A549 (cell line): Measurements from ENCODE around the gene IFI27L2. TPM values are rescaled to one million over a fixed set of nuclear protein-coding genes. Genes with fewer than 3 reads are reported as not detected.

Source experiments
- ATAC-seq, 2 experiments: fragments of 200-7000 bp in 1 of 2; fragments of >200 bp in 1 of 2; cut with Nextera tagmentation in 1 of 2; cut with Tn5 transposase in 1 of 2; 3 replicates each; pipeline versions ENCODE4 v1.8.0 to v1.9.1; 2018 to 2020; ENCODE audit warnings: mild to moderate bottlenecking in 1 of 2, moderate library complexity in 1 of 2
- CTCF ChIA-PET: fragments of 300-600 bp; sonication (Branson Sonifier 250); formaldehyde crosslinking; extraction: SDS; loops from one replicate; lab custom pipeline; 2021; ENCODE audit warnings: antibody characterized with exemption, inconsistent platforms; lab: Yijun Ruan, JAX
- POLR2A ChIA-PET: fragments of 350-600 bp; formaldehyde crosslinking; extraction: SDS; loops from one replicate; lab custom pipeline; 2021; ENCODE audit warnings: antibody characterized with exemption, inconsistent platforms; lab: Yijun Ruan, JAX
- DNase-seq, 2 experiments: peaks; one replicate each; pipeline versions ENCODE4 v3.0.0 to v3.0.0-alpha.2; 2011 to 2016; ENCODE audit warnings: low read depth in 1 of 2, low spot score in 1 of 2
- FAIRE-seq: peaks from 2 replicates; lab custom pipeline; 2011; peaks lifted over from hg19 to GRCh38; lab: Jason Lieb, UNC
- H3K27ac ChIP-seq, 2 experiments: fragments of >200 bp; sonication (Bioruptor Twin); formaldehyde crosslinking; 3 replicates each; pipeline ENCODE4 v1.5.1; 2016 to 2017
- H3K4me1 ChIP-seq: fragments of >200 bp; sonication (Bioruptor Twin); formaldehyde crosslinking; 3 replicates; pipeline ENCODE4 v1.6.1; 2016
- H3K4me2 ChIP-seq: fragments of >200 bp; sonication (Bioruptor Twin); formaldehyde crosslinking; 3 replicates; pipeline ENCODE4 v1.6.1; 2016
- H3K4me3 ChIP-seq: fragments of >200 bp; sonication (Bioruptor Twin); formaldehyde crosslinking; 3 replicates; pipeline ENCODE4 v1.5.1; 2016
- H3K9me3 ChIP-seq: fragments of >200 bp; sonication (Bioruptor Twin); formaldehyde crosslinking; 3 replicates; pipeline ENCODE4 v1.6.1; 2016
- ATOH8 ChIP-seq: fragments of 250-450 bp; sonication (Bioruptor Pico); IDR thresholded peaks from 2 replicates; pipeline ENCODE4 v1.5.0; 2020; ENCODE audit warnings: low read depth, mild to moderate bottlenecking, moderate library complexity
- BCL3 ChIP-seq: fragments of >200 bp; sonication (Bioruptor Twin); formaldehyde crosslinking; IDR thresholded peaks from 3 replicates; pipeline ENCODE4 v1.6.1; 2016
- BHLHE40 ChIP-seq: IDR thresholded peaks from 2 replicates; pipeline ENCODE4 v1.6.1; 2012; ENCODE audit warnings: low read depth, low read length, inconsistent platforms
- CBX8 ChIP-seq: fragments of 200-600 bp; sonication (generic); IDR thresholded peaks from 2 replicates; pipeline ENCODE4 v1.6.1; 2016
- CEBPB ChIP-seq, 2 experiments: fragments of >200 bp in 1 of 2; sonication (Bioruptor Twin) in 1 of 2; formaldehyde crosslinking in 1 of 2; IDR thresholded peaks; 2 replicates each; pipeline ENCODE4 v1.6.1; 2012 to 2016
- CTCF ChIP-seq: fragments of >200 bp; sonication (Bioruptor Twin); formaldehyde crosslinking; IDR thresholded peaks from 3 replicates; pipeline ENCODE4 v1.5.1; 2016
- E2F6 ChIP-seq: IDR thresholded peaks from 2 replicates; pipeline ENCODE4 v1.6.1; 2012; ENCODE audit warnings: low read depth, borderline replicate concordance
- FOSB ChIP-seq: fragments of 250-450 bp; sonication (Bioruptor Pico); IDR thresholded peaks from 2 replicates; pipeline ENCODE4 v1.5.0; 2020; ENCODE audit warnings: mild to moderate bottlenecking, moderate library complexity
- FOXS1 ChIP-seq: fragments of 250-450 bp; sonication (Bioruptor Pico); IDR thresholded peaks from 2 replicates; pipeline ENCODE4 v1.5.0; 2020; ENCODE audit warnings: mild to moderate bottlenecking, moderate library complexity
- HDAC2 ChIP-seq: fragments of 200-600 bp; sonication (generic); IDR thresholded peaks from 2 replicates; pipeline ENCODE4 v1.6.1; 2016
- HES2 ChIP-seq: fragments of >200 bp; sonication (Bioruptor Twin); formaldehyde crosslinking; IDR thresholded peaks from 2 replicates; pipeline ENCODE4 v1.6.1; 2016
- HEYL ChIP-seq: fragments of 250-450 bp; sonication (Bioruptor Pico); IDR thresholded peaks from 2 replicates; pipeline ENCODE4 v1.8.0; 2021; ENCODE audit warnings: mild to moderate bottlenecking, moderate library complexity
- HMGXB4 ChIP-seq: fragments of 250-450 bp; sonication (Bioruptor Pico); IDR thresholded peaks from 2 replicates; pipeline ENCODE4 v1.5.0; 2021; ENCODE audit warnings: mild to moderate bottlenecking, moderate library complexity, borderline replicate concordance
- HOXA7 ChIP-seq: fragments of 250-450 bp; sonication (Bioruptor Pico); IDR thresholded peaks from 2 replicates; pipeline ENCODE4 v1.5.0; 2020; ENCODE audit warnings: mild to moderate bottlenecking, moderate library complexity
- HOXB5 ChIP-seq: fragments of 250-450 bp; sonication (Bioruptor Pico); IDR thresholded peaks from 2 replicates; pipeline ENCODE4 v1.5.0; 2020; ENCODE audit warnings: mild to moderate bottlenecking, moderate library complexity
- KDM1A ChIP-seq: fragments of 200-600 bp; sonication (generic); IDR thresholded peaks from 2 replicates; pipeline ENCODE4 v1.6.1; 2016; ENCODE audit warnings: low read depth, mild to moderate bottlenecking
- POLR2AphosphoS2 ChIP-seq: conservative IDR thresholded peaks from 2 replicates; pipeline ENCODE4 v1.6.1; 2012; ENCODE audit warnings: low read length, improper control_type of control experiment, inconsistent platforms
- RARB ChIP-seq: fragments of 250-450 bp; sonication (Bioruptor Pico); IDR thresholded peaks from 2 replicates; pipeline ENCODE4 v1.8.0; 2021; ENCODE audit warnings: mild to moderate bottlenecking, moderate library complexity
- RFX5 ChIP-seq: fragments of 450-650 bp; IDR thresholded peaks from 2 replicates; pipeline ENCODE4 v1.7.1; 2014; ENCODE audit warnings: antibody characterized with exemption, mild to moderate bottlenecking, moderate library complexity
- RNF2 ChIP-seq: fragments of 200-600 bp; sonication (generic); IDR thresholded peaks from 2 replicates; pipeline ENCODE4 v1.6.1; 2016; ENCODE audit warnings: low read depth, mild to moderate bottlenecking, antibody characterized with exemption, moderate library complexity, borderline replicate concordance
- TP53 ChIP-seq: fragments of 250-450 bp; sonication (Bioruptor Pico); IDR thresholded peaks from 2 replicates; pipeline ENCODE4 v1.5.0; 2021; ENCODE audit warnings: mild to moderate bottlenecking, moderate library complexity
- USF2 ChIP-seq: fragments of 450-650 bp; IDR thresholded peaks from 2 replicates; pipeline ENCODE4 v1.6.1; 2014; ENCODE audit warnings: antibody characterized with exemption
- WGBS: methylation state at CpG from one replicate; pipeline ENCODE4 v1.1.6; 2017; ENCODE audit errors: missing lambda C conversion rate; 5-methylcytosine and 5-hydroxymethylcytosine counted together
- polyA plus RNA-seq, 4 experiments: library from polyadenylated mRNA; depleted of rRNA in 3 of 4; stranded (reverse); fragments of >200 nt; fragmentation: RNase III in 1 of 4; extraction: RNeasy Plus Mini Kit Qiagen cat#74134 plus additional on column Dnase treatment in 1 of 4; gene quantifications; 2 replicates in 3 of 4; 3 replicates in 1 of 4; pipeline ENCODE4 v1.2.3, GENCODE V29; 2011 to 2017

The IFI27L2 gene
- polyA plus RNA-seq, 2 of the 4 experiments (the other 2 are of a cell fraction), result 20.3 to 64.4 TPM

- TF ChIP-seq BCL3 (no peak), POLR2AphosphoS2 (no peak), FOXS1 (CRISPR knock-in tag) (no peak), HOXA7 (CRISPR knock-in tag) (no peak), BHLHE40 (no peak), RARB (CRISPR knock-in tag) (no peak), TP53 (no peak), HEYL (CRISPR knock-in tag) (no peak), KDM1A (no peak)
Observed at GRCh38 chr14:94093418-94093817, 36.0 kb downstream of the IFI27L2 start (continued).

GRCh38 chr14:94089479-94089878 lies 39.9 kb downstream of the IFI27L2 start:
- DNase-seq (no peak), FAIRE-seq (no peak)
- H3K4me3 ChIP-seq, result no peak overlapping the region
- no peaks in the 10 kb centered on the region for H3K4me1 ChIP-seq
- CTCF ChIA-PET, result interaction anchor here (1.2 to 1.3 kb wide), 3 partner anchors 10 to 47 kb away, joined by 3 to 5 read pairs (median 3); partner anchors contain the start of gene IFI27
- H3K4me2 ChIP-seq, result no peak overlapping the region
- 71% methylated on average over 4 of the region's 4 CpGs for WGBS
- TF ChIP-seq E2F6 (no peak), ATOH8 (CRISPR knock-in tag) (0 out of 2 replicates have a peak, but pooled peaks have one; percentile 25)
- TF ChIP-seq, all 56 proteins: peak for 1
- POLR2A ChIA-PET, result no interaction called here
- Histone ChIP-seq H3K9me3 (no peaks in the 10 kb centered on the region), H3K27ac (no peak overlapping the region)
- ATAC-seq, result no peak

GRCh38 chr14:94088516-94088915 lies 40.9 kb downstream of the IFI27L2 start:
- ChIA-PET POLR2A (no interaction called here), CTCF (interaction anchor here (1.6 kb wide), 1 partner anchor 149 kb away, joined by 3 read pairs; no protein-coding TSS in a partner anchor)
- TF ChIP-seq FOSB (CRISPR knock-in tag), result no peak
- TF ChIP-seq HES2, result no peak
- no peak for TF ChIP-seq USF2
- no peak for TF ChIP-seq RFX5
- no peak for TF ChIP-seq HDAC2
- TF ChIP-seq HOXB5 (CRISPR knock-in tag), result no peak
- no peak for TF ChIP-seq CBX8
- no peak for TF ChIP-seq RNF2
- TF ChIP-seq CTCF, result no peak
- no peak for TF ChIP-seq CEBPB (IDR thresholded peaks at IDR 0.05)
- TF ChIP-seq E2F6, result no peak
- no peak for TF ChIP-seq HMGXB4 (CRISPR knock-in tag)
- 86% methylated on average over 5 of the region's 5 CpGs for WGBS
- Histone ChIP-seq H3K27ac (no peak overlapping the region), H3K9me3 (no peaks in the 10 kb centered on the region), H3K4me2 (no peak overlapping the region), H3K4me1 (no peaks in the 10 kb centered on the region), H3K4me3 (no peak overlapping the region)
- FAIRE-seq, result no peak
- DNase-seq, result no peak
- ATAC-seq, result no peak
